OCI-LY1 (cell line): ENCODE results near the gene PPP1R17.

Experiments used
- CTCF ChIP-seq: fragments of 200-600 bp; sonication (generic), shearing (Covaris generic); IDR thresholded peaks from 2 replicates; pipeline ENCODE4 v1.5.1; 2017; ENCODE audit warnings: mild to moderate bottlenecking, antibody characterized with exemption, low read length, moderate library complexity, mixed read lengths
- EZH2 ChIP-seq: fragments of 200-600 bp; sonication (generic), shearing (Covaris generic); IDR thresholded peaks from 2 replicates; pipeline ENCODE4 v1.8.0; 2017; ENCODE audit warnings: borderline replicate concordance, mixed run types, mild to moderate bottlenecking, antibody characterized with exemption, low read length, moderate library complexity, mixed read lengths

- TF ChIP-seq CTCF (no peak), EZH2 (no peak)
Observed at GRCh38 chr7:31710171-31710570, 23.2 kb downstream of the PPP1R17 start.
